HepG2 (cell line): ENCODE results near the gene GLIPR1. TPM values are rescaled to one million over a fixed set of nuclear protein-coding genes. Genes with fewer than 3 reads are reported as not detected.

ENCODE experiments used
- ATAC-seq: fragments of 200-7000 bp; cut with Tn5 transposase; 3 replicates; pipeline ENCODE4 v1.9.1; 2020; ENCODE audit warnings: mild to moderate bottlenecking, moderate library complexity
- BruUV-seq: library from RNA; stranded (reverse); fragments of 400-500 nt; replicated peaks from 2 replicates; lab custom pipeline; 2021; lab: Mats Ljungman, UMichigan
- CTCF ChIA-PET: fragments of 300-600 bp; formaldehyde crosslinking; extraction: SDS; loops from one replicate; lab custom pipeline; 2021; ENCODE audit warnings: low total read pairs, inconsistent platforms, low intra/inter-chr PET ratio; lab: Yijun Ruan, JAX
- POLR2A ChIA-PET: fragments of 350-600 bp; sonication (Branson Sonifier 250); formaldehyde crosslinking; loops from one replicate; lab custom pipeline; 2020; ENCODE audit warnings: antibody characterized with exemption, inconsistent platforms; lab: Yijun Ruan, JAX
- DNase-seq: peaks from one replicate; pipeline ENCODE4 v3.0.0-alpha.2; 2015; ENCODE audit warnings: low spot score
- FAIRE-seq: peaks from 3 replicates; lab custom pipeline; 2011; peaks lifted over from hg19 to GRCh38; lab: Jason Lieb, UNC
- H2AFZ ChIP-seq: one replicate; pipeline ENCODE4 v1.6.1; 2011; ENCODE audit warnings: low read length, inconsistent platforms
- H3K27ac ChIP-seq: fragments of 300-600 bp; 3 replicates; pipeline ENCODE4 v1.8.0; 2011; ENCODE audit warnings: mixed run types, mild to moderate bottlenecking, mixed read lengths, low read length, inconsistent platforms; ENCODE audit not compliant: insufficient read depth; ENCODE audit errors: extremely low read length
- H3K27me3 ChIP-seq, 2 experiments: fragments of 200-600 bp in 1 of 2; 2 replicates in 1 of 2; 3 replicates in 1 of 2; pipeline versions ENCODE4 v1.6.0 to v1.8.0; 2011; ENCODE audit warnings: low read length in 2 of 2, mild to moderate bottlenecking in 2 of 2, moderate library complexity in 2 of 2, inconsistent platforms in 1 of 2; ENCODE audit not compliant: insufficient read depth in 2 of 2, control insufficient read depth in 1 of 2
- H3K36me3 ChIP-seq, 2 experiments: fragments of 200-600 bp in 1 of 2; replicated peaks in 1 of 2; 2 replicates in 1 of 2; 3 replicates in 1 of 2; pipeline versions ENCODE4 v1.5.1 to v1.8.0; 2011; ENCODE audit warnings: low read length in 2 of 2, inconsistent platforms in 1 of 2; ENCODE audit not compliant: insufficient read depth in 2 of 2, control insufficient read depth in 1 of 2
- H3K4me1 ChIP-seq: 2 replicates; pipeline ENCODE4 v1.5.1; 2012; ENCODE audit warnings: low read length, inconsistent platforms; ENCODE audit not compliant: insufficient read depth
- H3K4me2 ChIP-seq: 2 replicates; pipeline ENCODE4 v1.6.0; 2011; ENCODE audit warnings: low read depth, low read length, inconsistent platforms
- H3K4me3 ChIP-seq, 3 experiments: fragments of 200-600 bp in 1 of 3; sonication (generic), shearing (Covaris generic) in 1 of 3; replicated peaks in 1 of 3; 2 replicates each; pipeline ENCODE4 v1.5.1; 2011 to 2016; ENCODE audit warnings: low read length in 3 of 3, inconsistent platforms in 2 of 3, low read depth in 2 of 3, mild to moderate bottlenecking in 2 of 3, control low read depth in 1 of 3, mixed read lengths in 1 of 3; ENCODE audit not compliant: insufficient read depth in 1 of 3
- H3K79me2 ChIP-seq: one replicate; pipeline ENCODE4 v1.6.1; 2011; ENCODE audit warnings: low read length, inconsistent platforms; ENCODE audit not compliant: insufficient read depth
- H3K9ac ChIP-seq: 2 replicates; pipeline ENCODE4 v1.6.0; 2011; ENCODE audit warnings: mild to moderate bottlenecking, low read depth, low read length, inconsistent platforms; ENCODE audit not compliant: insufficient read depth
- H3K9me3 ChIP-seq: 2 replicates; pipeline ENCODE4 v1.5.1; 2012; ENCODE audit warnings: mild to moderate bottlenecking, low read length
- H4K20me1 ChIP-seq: 2 replicates; pipeline ENCODE4 v1.6.0; 2011; ENCODE audit warnings: inconsistent platforms, mild to moderate bottlenecking, low read length, moderate library complexity; ENCODE audit not compliant: insufficient read depth
- AKAP8 ChIP-seq: sonication (generic); formaldehyde crosslinking; IDR thresholded peaks from 2 replicates; pipeline ENCODE4 v1.5.1; 2020; ENCODE audit warnings: mild to moderate bottlenecking, missing genetic modification reagents
- ARNT2 ChIP-seq: sonication (generic); formaldehyde crosslinking; IDR thresholded peaks from 2 replicates; pipeline ENCODE4 v1.8.0; 2022; ENCODE audit warnings: mild to moderate bottlenecking, low read depth, missing genetic modification reagents, moderate library complexity
- CEBPB ChIP-seq: IDR thresholded peaks from 2 replicates; pipeline ENCODE4 v1.6.1; 2011; ENCODE audit warnings: low read depth, low read length, improper control_type of control experiment, borderline replicate concordance
- FOSL1 ChIP-seq: sonication (generic); formaldehyde crosslinking; IDR thresholded peaks from 2 replicates; pipeline ENCODE4 v1.9.0; 2021; ENCODE audit warnings: missing genetic modification reagents, borderline replicate concordance
- KDM5A ChIP-seq: fragments of 200-600 bp; sonication (generic); IDR thresholded peaks from 2 replicates; pipeline ENCODE4 v1.7.0; 2018; ENCODE audit warnings: antibody characterized with exemption, mild to moderate bottlenecking, low read length, borderline replicate concordance
- KLF16 ChIP-seq, 2 experiments: sonication (generic) in 1 of 2; formaldehyde crosslinking in 1 of 2; IDR thresholded peaks; 2 replicates each; pipeline versions ENCODE4 v1.6.1 to v1.8.0; 2016 to 2023; ENCODE audit warnings: missing genetic modification reagents in 2 of 2, missing compliant biosample characterization in 1 of 2
- MAZ ChIP-seq, 2 experiments: sonication (generic) in 1 of 2; formaldehyde crosslinking in 1 of 2; IDR thresholded peaks; 2 replicates each; pipeline versions ENCODE4 v1.5.0 to v1.6.1; 2012 to 2020; ENCODE audit warnings: low read depth in 2 of 2, mild to moderate bottlenecking in 2 of 2, borderline replicate concordance in 1 of 2, improper control_type of control experiment in 1 of 2, low read length in 1 of 2, missing genetic modification reagents in 1 of 2, moderate library complexity in 1 of 2
- POLR2AphosphoS2 ChIP-seq: IDR thresholded peaks from 2 replicates; pipeline ENCODE4 v1.6.1; 2011; ENCODE audit warnings: low read depth, low read length, improper control_type of control experiment
- POLR2G ChIP-seq: fragments of 200-400 bp; formaldehyde crosslinking; IDR thresholded peaks from 2 replicates; pipeline ENCODE4 v1.6.1; 2018; ENCODE audit warnings: mild to moderate bottlenecking, low read depth, low read length, moderate library complexity
- RARG ChIP-seq: sonication (generic); formaldehyde crosslinking; IDR thresholded peaks from 2 replicates; pipeline ENCODE4 v1.4.0; 2020; ENCODE audit warnings: low read depth, mild to moderate bottlenecking, missing genetic modification reagents
- SIX4 ChIP-seq: sonication (generic); formaldehyde crosslinking; IDR thresholded peaks from 2 replicates; pipeline ENCODE4 v1.4.0; 2020; ENCODE audit warnings: missing genetic modification reagents
- SRSF4 ChIP-seq: fragments of 200-400 bp; formaldehyde crosslinking; IDR thresholded peaks from one replicate; pipeline ENCODE4 v1.6.1; 2018; ENCODE audit warnings: mild to moderate bottlenecking, low read depth, low read length, moderate library complexity; ENCODE audit not compliant: poor library complexity, severe bottlenecking
- ZC3H13 ChIP-seq: sonication (generic); formaldehyde crosslinking; IDR thresholded peaks from 2 replicates; pipeline ENCODE4 v1.8.1; 2023; ENCODE audit warnings: mild to moderate bottlenecking, missing genetic modification reagents, moderate library complexity
- ZNF275 ChIP-seq: sonication (generic); formaldehyde crosslinking; IDR thresholded peaks from 2 replicates; pipeline ENCODE4 v1.8.0; 2022; ENCODE audit warnings: missing genetic modification reagents, mild to moderate bottlenecking, inconsistent platforms, borderline replicate concordance
- ZNF296 ChIP-seq: sonication (generic); formaldehyde crosslinking; conservative IDR thresholded peaks from 2 replicates; pipeline ENCODE4 v1.5.0; 2020; ENCODE audit warnings: mild to moderate bottlenecking, missing genetic modification reagents
- ZNF552 ChIP-seq: sonication (generic); formaldehyde crosslinking; IDR thresholded peaks from 2 replicates; pipeline ENCODE4 v1.9.0; 2022; ENCODE audit warnings: missing genetic modification reagents, mild to moderate bottlenecking, borderline replicate concordance
- ZNF615 ChIP-seq: sonication (generic); formaldehyde crosslinking; IDR thresholded peaks from 2 replicates; pipeline ENCODE4 v1.5.0; 2020; ENCODE audit warnings: mild to moderate bottlenecking, missing genetic modification reagents, borderline replicate concordance
- WGBS: methylation state at CpG from one replicate; pipeline ENCODE4 v1.1.6; 2017; ENCODE audit warnings: low lambda C conversion rate; 5-methylcytosine and 5-hydroxymethylcytosine counted together
- in situ Hi-C: cut with HindIII; loops from 2 replicates; pipeline ENCODE4 v1.10.0; 2017; ENCODE audit warnings: low pct_unique_long_range_greater_than_20kb; ENCODE audit not compliant: extremely low pct_ligation_motif_present
- intact Hi-C: fragments of 100-400 bp; cut with micrococcal nuclease; formaldehyde crosslinking; loops from one replicate; pipeline ENCODE4 v1.10.0; 2022; ENCODE audit not compliant: unreplicated experiment
- polyA plus RNA-seq, 8 experiments: library from polyadenylated mRNA; depleted of rRNA in 3 of 8; stranded (reverse) in 7 of 8; unstranded in 1 of 8; fragments of >200 nt; fragmentation: Illumina TruSeq in 4 of 8; extraction: Trizol in 4 of 8; gene quantifications; 2 replicates each; pipeline versions ENCODE4 v1.2.1 to v1.2.3, GENCODE V29; 2011 to 2016; ENCODE audit warnings: low read depth in 4 of 8, missing spikeins in 1 of 8, mixed read lengths in 1 of 8; ENCODE audit not compliant: insufficient read depth in 1 of 8
- total RNA-seq, 5 experiments: library from RNA; depleted of rRNA; stranded (reverse); fragments of >200 nt; fragmentation: Illumina TruSeq; extraction: Trizol; gene quantifications; 2 replicates each; pipeline ENCODE4 v1.2.3, GENCODE V29; 2016; ENCODE audit warnings: low read depth in 1 of 5
- TF ChIP-seq, protein P1 (sequence below): sonication (generic); IDR thresholded peaks from 2 replicates; pipeline ENCODE4 v1.6.1; 2016; ENCODE audit warnings: low read depth, borderline replicate concordance

The GLIPR1 gene
- total and polyA plus RNA-seq, 2 of the 13 experiments (the other 11 are each of a cell fraction or from before 2014, with no cell fraction given), result 1.9 to 5.0 TPM

GRCh38 chr12:75533239-75533638, 52.7 kb downstream of the GLIPR1 start:
- H4K20me1 ChIP-seq, result no peaks in the 10 kb centered on the region
- in situ Hi-C loops (loop anchor here (25.0 kb wide), 1 partner anchor 929 kb away; no protein-coding TSS in a partner anchor), intact Hi-C loops (no loop called here)
- WGBS, result 55% methylated on average over 2 of the region's 2 CpGs
- POLR2A ChIA-PET, result no interaction called here
- TF ChIP-seq ZC3H13 (CRISPR knock-in tag), result no peak
- no peak for TF ChIP-seq SIX4 (CRISPR knock-in tag)
- TF ChIP-seq MAZ (IDR thresholded peaks at IDR 0.05; ENCODE audit: borderline replicate concordance, low read depth, low read length), result no peak
- no peak for TF ChIP-seq MAZ (CRISPR knock-in tag; IDR thresholded peaks at IDR 0.05; ENCODE audit: low read depth)
- TF ChIP-seq, protein P1, sequence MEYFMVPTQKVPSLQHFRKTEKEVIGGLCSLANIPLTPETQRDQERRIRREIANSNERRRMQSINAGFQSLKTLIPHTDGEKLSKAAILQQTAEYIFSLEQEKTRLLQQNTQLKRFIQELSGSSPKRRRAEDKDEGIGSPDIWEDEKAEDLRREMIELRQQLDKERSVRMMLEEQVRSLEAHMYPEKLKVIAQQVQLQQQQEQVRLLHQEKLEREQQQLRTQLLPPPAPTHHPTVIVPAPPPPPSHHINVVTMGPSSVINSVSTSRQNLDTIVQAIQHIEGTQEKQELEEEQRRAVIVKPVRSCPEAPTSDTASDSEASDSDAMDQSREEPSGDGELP, result no peak
- no peak for TF ChIP-seq ZNF552 (CRISPR knock-in tag)
- TF ChIP-seq ZNF615, result no peak
- no peak for TF ChIP-seq KLF16 (CRISPR knock-in tag; IDR thresholded peaks at IDR 0.05)
- TF ChIP-seq KDM5A, result no peak
- TF ChIP-seq FOSL1 (CRISPR knock-in tag), result no peak
- TF ChIP-seq SRSF4, result no peak
- TF ChIP-seq POLR2AphosphoS2, result no peak
- no peak for TF ChIP-seq AKAP8 (CRISPR knock-in tag)
- no peak for TF ChIP-seq ZNF275 (CRISPR knock-in tag)
- TF ChIP-seq POLR2G, result no peak
- no peak for TF ChIP-seq RARG
- TF ChIP-seq ARNT2, result no peak
- TF ChIP-seq CEBPB, result no peak
- TF ChIP-seq ZNF296 (CRISPR knock-in tag), result no peak
- TF ChIP-seq, all 625 proteins: peak for 0
- no peak for DNase-seq
- BruUV-seq, result no TSS peak
- Histone ChIP-seq H3K79me2 (no peaks in the 10 kb centered on the region), H3K9ac (no peak overlapping the region), H2AFZ (no peak overlapping the region), H3K27me3 (peaks cover 0 to 2% of the 10 kb centered on the region in 2 experiments; a peak in 2 of 5 replicates), H3K4me2 (no peak overlapping the region), H3K4me3 (no peak overlapping the region), H3K9me3 (no peaks in the 10 kb centered on the region), H3K4me1 (no peaks in the 10 kb centered on the region), H3K36me3 (no peaks in the 10 kb centered on the region), H3K27ac (no peak overlapping the region)
- no peak for FAIRE-seq
- CTCF ChIA-PET, result no interaction called here
- no peak for ATAC-seq
